GM18498 (cell line): ENCODE data around the gene DGKG.

Experiments
- ATAC-seq: cut with Tn5 transposase; IDR thresholded peaks from one replicate; pipeline ENCODE4 v1.9.1; 2021; ENCODE audit warnings: mild to moderate bottlenecking, moderate library complexity; ENCODE audit not compliant: unreplicated experiment

DGKG gene

GRCh38 chr3:186178412-186178811 is 183.6 kb downstream of the DGKG start:
- ATAC-seq: no peak

- no peak for ATAC-seq
Observed at GRCh38 chr3:186176373-186176990, 185.6 kb downstream of the DGKG start.

GRCh38 chr3:186173224-186173815 is 188.7 kb downstream of the DGKG start:
- ATAC-seq: no peak

- ATAC-seq: no peak
Observed at GRCh38 chr3:186172353-186172752, 189.7 kb downstream of the DGKG start.

DNA sequence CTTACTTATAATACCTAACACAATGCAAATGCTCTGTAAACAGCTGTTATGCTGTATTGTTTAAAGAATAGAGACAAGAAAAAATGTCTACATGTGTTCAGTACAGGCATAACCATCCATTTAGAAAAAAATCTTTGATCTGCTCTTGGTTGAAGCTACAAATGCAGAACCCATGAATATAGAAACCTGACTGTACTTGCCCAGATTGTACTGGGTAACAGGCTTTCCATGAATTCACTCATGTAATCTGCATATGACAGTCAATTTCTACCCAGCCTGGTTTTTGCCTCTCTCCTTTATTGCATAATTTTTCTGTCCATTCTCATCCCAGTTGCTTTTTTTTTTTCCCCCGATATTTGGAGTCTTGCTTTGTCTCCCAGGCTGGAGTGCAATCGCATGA is 190.5 kb downstream of the DGKG start:
- no peak for ATAC-seq

GRCh38 chr3:186170516-186170915 is 191.5 kb downstream of the DGKG start:
- no peak for ATAC-seq

DNA sequence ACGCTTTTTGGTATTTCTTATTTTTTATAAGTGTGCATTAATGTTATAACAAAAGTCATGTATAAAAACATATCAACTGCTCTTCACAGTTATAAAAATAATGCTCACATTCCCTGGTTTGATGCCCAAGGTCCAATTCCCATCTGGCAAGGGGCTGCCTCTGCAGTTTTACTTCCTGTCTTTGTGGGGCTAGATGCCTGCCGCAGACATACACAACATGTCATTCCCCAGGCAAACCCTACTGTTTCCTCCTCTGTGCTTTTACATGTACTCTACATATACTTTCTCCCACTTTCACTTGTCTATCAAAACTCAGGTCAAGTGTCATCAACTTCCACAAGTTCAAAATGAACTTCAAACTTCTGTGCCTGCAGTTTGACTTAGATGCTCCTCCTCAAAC is 192.7 kb downstream of the DGKG start:
- ATAC-seq: no peak

DNA sequence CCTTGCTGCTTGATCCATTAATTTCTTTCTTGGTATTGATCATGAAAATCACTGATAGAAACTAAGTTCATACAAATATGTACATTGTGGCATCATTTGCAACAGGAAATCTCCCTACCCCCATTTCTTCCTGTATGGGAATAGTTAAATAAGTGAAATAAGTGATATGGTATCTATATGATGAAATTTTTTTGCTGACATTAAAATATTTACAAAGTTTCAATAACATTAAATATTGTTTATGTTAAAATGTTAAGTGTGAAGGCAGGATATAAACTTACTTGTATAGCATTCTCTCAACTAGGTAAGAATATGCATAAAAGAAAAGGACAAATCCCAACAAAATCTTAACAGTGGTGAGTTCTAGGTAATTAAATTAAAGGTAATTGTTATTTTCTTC is 193.1 kb downstream of the DGKG start:
- no peak for ATAC-seq

DNA sequence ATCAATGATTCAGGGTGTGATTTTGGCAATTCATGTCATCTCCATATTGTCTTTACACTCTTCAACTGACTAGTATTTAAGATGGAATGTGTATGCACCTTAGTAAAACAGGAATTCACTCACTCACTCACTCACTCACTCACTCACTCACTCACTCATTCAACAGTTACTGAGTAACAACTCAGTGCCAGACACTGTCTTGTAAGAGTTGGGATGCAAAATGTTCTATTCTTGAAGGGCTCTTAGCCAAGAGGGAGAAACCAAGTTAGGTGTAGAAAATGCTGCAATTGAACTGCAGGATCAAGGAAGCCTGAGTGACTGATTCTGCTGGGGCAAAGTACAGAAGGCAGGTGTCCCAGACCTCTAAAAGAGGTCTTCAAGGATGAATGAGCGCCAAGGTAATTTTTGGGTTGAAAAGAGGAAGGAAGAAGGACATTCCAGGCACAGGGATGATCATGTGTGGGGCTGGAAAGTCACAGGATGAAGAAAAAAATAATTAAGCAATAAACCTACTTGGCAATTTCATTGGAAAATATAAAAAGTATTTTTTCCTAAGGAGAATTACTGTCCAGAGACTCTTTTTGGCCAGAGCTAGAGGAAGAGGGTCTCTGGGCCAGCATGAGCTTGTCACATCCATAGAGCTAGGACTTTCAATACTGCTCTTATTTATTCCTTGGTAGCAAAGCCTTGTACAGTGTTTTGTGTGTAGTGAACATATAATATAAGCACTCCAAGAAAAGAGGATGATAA is 194.2 kb downstream of the DGKG start:
- ATAC-seq: no peak

DNA sequence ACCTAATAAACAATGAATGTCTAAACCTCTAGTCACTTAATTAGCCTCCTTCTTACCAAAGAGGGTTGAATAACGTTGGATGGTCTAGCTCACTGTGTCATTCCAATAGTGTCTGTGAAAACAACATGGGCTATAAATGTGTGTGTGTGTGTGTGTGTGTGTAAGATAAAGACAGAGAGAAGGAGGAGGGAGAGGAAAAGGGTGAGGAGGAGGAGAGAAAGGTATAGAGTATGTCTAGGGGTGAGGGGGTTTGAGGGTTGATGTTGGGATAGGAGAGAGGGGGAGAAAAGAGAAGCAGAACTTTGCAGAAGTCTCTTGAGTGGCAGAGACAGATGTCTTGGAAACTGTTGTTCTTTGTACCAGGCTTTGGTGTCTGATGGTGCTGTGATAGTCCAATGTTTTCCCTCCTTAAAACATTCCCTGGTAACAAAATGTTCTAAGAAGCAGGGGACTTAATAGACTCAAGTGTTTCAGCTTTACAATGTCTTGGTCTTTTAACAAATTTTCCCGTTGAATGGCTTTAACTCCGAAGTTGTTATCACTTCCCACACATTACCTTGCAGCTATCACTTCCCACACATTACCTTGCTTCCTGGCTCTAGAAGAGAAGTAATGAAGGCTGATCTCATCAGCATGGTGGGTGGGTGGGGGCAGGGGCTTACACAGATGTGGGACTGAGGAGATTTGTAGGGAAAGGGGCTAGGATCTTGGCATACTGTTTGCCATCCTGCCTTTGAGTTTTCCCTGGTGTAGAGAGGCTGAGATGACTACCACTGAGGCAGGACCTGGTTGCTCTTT is 195.3 kb downstream of the DGKG start:
- no peak for ATAC-seq

DNA sequence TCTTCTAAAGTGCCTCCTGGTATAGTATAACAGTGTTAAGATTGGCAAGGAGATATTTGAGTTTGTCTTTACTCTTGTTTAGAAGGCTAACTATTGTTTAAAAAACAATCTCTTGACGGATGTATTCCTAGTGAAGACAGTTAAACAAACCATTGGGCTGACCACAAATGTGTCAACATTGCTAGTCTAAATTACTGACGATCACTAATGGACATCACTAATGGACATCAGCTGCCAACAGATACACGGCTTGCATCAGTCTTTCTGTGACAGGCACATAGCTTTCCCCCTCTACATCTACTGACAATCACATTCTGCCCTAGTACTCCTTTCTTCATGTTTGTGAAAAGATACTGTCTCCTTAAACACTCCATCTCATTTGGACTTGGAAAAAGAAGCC is 196.0 kb downstream of the DGKG start:
- ATAC-seq: no peak

DNA sequence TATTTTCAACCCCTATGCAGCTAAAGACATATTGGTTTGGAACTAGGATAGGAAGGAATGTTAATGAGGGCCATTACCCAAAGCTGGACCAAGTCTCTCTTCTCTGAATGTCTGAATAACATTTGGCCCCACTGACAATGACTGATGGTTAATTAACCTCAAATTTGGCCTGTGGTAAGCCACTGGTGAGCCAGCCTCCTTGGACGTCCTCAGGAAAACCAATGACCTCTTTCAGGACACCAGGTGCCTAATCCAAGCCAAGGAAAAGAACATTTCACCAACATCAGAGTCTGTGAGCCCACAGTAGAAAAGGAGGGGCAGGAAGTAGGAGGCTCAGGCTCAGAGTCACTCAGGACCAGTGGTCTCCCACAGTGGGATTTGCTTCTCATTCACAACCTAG is 196.7 kb downstream of the DGKG start:
- no peak for ATAC-seq

- no peak for ATAC-seq
Observed at GRCh38 chr3:186164696-186165095, 197.3 kb downstream of the DGKG start.

- no peak for ATAC-seq
Observed at GRCh38 chr3:186162221-186162620, 199.8 kb downstream of the DGKG start.

DNA sequence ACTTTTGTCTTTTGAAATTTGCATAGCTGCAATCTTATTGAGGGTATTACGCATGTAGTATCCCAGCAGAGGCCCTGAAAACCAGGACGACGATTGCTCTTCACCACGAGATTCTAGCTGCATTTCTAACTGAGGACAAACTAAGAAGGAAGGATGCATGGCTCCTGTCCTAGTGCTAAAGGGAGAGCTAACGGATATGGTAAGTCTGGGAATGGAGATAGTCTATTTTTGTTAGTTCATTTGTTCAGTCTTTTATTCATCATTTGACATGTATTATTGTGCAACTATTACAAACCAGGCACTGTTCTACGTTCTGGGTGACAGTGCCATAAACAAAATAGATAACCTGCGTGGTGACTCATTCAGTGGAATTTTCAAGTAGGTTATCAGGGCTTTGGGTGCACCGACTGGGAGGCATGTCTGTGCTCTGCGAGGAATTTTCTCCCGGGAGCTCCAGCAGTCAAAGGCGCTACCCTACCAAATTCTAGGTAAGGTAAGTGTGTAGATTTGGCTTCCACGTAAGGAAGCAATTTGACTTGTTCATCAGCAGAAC is 201.3 kb downstream of the DGKG start:
- no peak for ATAC-seq

DNA sequence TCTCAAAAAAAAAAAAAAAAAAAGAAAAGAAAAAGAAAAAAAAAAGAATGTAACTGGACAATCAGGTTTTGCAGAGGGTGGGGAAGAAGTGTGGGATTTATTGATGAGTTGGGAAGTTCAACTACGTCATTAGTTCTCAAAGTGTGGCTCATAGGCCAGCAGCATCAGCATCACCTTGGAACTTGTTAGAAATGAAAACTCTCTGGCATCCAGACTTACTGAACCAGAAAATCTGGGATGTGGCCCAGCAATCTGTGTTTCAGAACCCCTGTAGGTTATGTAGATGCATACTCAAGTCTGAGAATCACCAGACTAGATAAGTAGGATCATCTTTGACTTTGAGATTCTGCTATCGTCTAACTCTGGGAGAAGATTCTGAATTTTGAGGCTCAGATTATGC is 207.4 kb downstream of the DGKG start:
- no peak for ATAC-seq

- peak; percentile 92 for ATAC-seq
Observed at GRCh38 chr3:186152889-186153292, 209.1 kb downstream of the DGKG start.

GRCh38 chr3:186152361-186152798 is 209.7 kb downstream of the DGKG start:
- peak; percentile 25 for ATAC-seq

- no peak for ATAC-seq
Observed at GRCh38 chr3:186151077-186151971, 210.7 kb downstream of the DGKG start.
